Dendritic cell treated with granulocyte-macrophage colony-stimulating factor and Interleukin-4, amounts not matched to agents 40 ng/mL and 50 ng/mL, for 4 days (primary cell): ENCODE data around the gene MSANTD7.
A peak's percentile ranks its signal among the peaks of the same experiment; 100 is the strongest.
"Not testable (repeated sequence)": the region's sequence is repeated elsewhere in the genome, so short reads cannot be mapped to it uniquely, and the experiment has no call there.

ENCODE experiments used
- H3K27ac Mint-ChIP-seq: one replicate; pipeline ENCODE4 v1.8.0; 2022; ENCODE audit warnings: mild to moderate bottlenecking, mixed read lengths
- H3K27me3 Mint-ChIP-seq: one replicate; pipeline ENCODE4 v1.8.0; 2022; ENCODE audit warnings: mild to moderate bottlenecking, mixed read lengths
- H3K36me3 Mint-ChIP-seq: one replicate; pipeline ENCODE4 v1.8.0; 2022; ENCODE audit warnings: low read depth, mixed read lengths
- H3K4me1 Mint-ChIP-seq: one replicate; pipeline ENCODE4 v1.8.0; 2022; ENCODE audit warnings: low read depth, mixed read lengths
- H3K4me3 Mint-ChIP-seq: one replicate; pipeline ENCODE4 v1.8.0; 2022; ENCODE audit warnings: mild to moderate bottlenecking, moderate library complexity, mixed read lengths
- H3K9me3 Mint-ChIP-seq: one replicate; pipeline ENCODE4 v1.8.0; 2022; ENCODE audit warnings: mixed read lengths
- intact Hi-C: fragments of 100-400 bp; cut with micrococcal nuclease; formaldehyde crosslinking; loops from one replicate; pipeline ENCODE4 v1.15.0; 2022

MSANTD7 gene, protein sequence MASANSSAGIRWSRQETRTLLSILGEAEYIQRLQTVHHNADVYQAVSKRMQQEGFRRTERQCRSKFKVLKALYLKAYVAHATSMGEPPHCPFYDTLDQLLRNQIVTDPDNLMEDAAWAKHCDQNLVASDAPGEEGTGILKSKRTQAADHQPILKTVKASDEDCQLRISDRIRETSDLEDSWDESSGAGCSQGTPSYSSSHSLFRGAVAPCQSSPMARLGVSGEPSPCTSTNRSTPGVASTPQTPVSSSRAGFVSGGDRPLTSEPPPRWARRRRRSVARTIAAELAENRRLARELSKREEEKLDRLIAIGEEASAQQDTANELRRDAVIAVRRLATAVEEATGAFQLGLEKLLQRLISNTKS

DNA sequence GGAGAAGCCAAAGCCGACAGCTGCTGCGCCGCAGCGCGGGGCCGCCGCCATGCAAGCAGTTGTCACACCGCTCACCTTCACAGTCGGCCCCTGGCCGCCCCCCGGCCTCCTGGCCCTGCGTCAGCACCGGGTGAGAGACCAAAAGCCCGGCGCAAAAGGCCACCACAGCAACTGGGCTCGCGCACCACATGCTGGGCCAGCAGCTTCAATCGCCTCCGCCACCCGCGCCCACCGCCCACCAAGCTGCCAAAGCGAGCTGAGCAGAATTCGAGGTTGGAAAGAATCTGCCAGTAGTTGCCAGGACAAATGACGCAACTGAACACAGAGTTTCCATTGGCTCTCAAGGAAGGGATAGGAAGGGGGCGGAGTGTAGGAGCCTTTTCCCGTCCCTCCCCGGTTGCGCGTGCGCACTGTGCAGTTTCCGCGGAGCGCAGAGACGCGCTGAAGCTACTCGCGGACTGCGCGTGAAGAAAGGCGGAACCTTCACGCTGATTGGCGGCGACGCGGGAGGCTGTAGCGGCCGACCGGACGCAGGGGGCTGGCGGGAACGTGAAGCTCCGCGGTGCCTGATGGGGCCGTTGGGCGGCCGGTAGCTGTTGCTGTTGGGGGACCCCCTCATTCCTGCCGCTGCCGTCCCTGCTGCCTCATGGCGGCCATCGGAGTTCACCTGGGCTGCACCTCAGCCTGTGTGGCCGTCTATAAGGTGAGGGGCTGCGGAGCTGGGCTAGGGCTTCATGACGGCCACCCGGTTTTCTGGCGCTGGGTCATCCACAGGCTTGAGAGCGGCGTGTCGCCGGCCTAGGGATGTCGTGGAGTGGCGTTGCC is at the start of gene MSANTD7, which contains the start of the genes CDNF and HSPA14:
TSS of gene MSANTD7 (plus strand) at position 550 of the 825 bp plus-strand sequence. CDS start 3,979 bp downstream, outside the sequence.
TSS of gene CDNF (minus strand) at position 281 of the 825 bp plus-strand sequence. CDS start at position 190, 91 bp downstream.
TSS of gene HSPA14 (plus strand) at position 550 of the 825 bp plus-strand sequence. CDS start at position 647, 97 bp downstream.
- H3K36me3 Mint-ChIP-seq: peaks cover 37% of the 10 kb centered on the region
- peaks cover 8% of the 10 kb centered on the region for H3K4me1 Mint-ChIP-seq
- no peaks in the 10 kb centered on the region for H3K9me3 Mint-ChIP-seq
- H3K4me3 Mint-ChIP-seq: peak within 1 kb of the TSS; percentile 96
- no peaks in the 10 kb centered on the region for H3K27me3 Mint-ChIP-seq
- H3K27ac Mint-ChIP-seq: peak within 1 kb of the TSS; percentile 95
- intact Hi-C loops: loop anchor here (1.0 to 5.0 kb wide), 5 partner anchors 40 to 331 kb away; partner anchors contain the start of genes NMT2, RPP38 and SUV39H2

DNA sequence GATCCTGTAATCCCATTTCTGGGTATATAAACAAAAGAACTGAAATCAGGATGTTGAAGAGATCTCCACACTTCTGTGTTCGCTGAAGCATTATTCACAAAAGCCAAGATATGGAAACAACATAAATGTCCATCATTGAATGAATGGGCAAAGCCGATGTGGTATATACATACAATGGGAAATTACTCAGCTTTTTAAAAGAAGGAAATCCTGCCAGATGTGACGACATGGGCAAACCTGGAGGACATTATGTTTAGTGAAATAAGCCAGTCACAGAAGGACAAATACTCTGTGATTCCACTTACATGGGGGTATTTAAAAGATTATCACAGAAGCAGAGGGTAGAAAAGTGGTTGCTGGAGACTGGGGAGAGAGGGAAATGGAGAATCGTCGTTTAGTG is 39.5 kb upstream of the MSANTD7 start:
- H3K4me1 Mint-ChIP-seq: peaks cover 19% of the 10 kb centered on the region
- intact Hi-C loops: no loop called here
- H3K9me3 Mint-ChIP-seq: no peaks in the 10 kb centered on the region
- peaks cover 6% of the 10 kb centered on the region for H3K27me3 Mint-ChIP-seq
- H3K4me3 Mint-ChIP-seq: no peak overlapping the region
- H3K36me3 Mint-ChIP-seq: no peaks in the 10 kb centered on the region
- H3K27ac Mint-ChIP-seq: no peak overlapping the region

DNA sequence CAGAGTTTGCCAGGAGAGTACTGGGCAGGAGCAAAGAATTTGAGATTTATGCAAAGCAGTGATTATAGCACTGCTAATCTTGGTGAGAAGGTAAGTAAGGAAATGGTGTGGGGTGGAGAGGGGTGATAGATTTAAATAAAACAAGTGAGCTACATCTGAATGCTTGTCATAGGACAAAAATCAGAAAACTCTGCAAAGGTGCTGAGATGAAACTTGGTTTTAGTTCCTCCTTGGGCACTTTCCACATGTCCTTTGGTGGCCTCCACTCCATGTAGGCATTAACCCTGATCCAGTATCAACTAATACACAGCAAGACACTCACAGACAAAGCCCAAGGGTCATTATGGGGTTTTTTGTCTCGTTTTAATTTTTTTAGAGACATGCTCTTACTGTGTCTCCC is 37.7 kb upstream of the MSANTD7 start:
- H3K4me1 Mint-ChIP-seq: peaks cover 19% of the 10 kb centered on the region
- no peak overlapping the region for H3K27ac Mint-ChIP-seq
- intact Hi-C loops: no loop called here

GRCh38 chr10:14801723-14802122 is 36.4 kb upstream of the MSANTD7 start:
- Mint-ChIP-seq H3K4me1 (peaks cover 19% of the 10 kb centered on the region), H3K27me3 (peaks cover 6% of the 10 kb centered on the region), H3K36me3 (no peaks in the 10 kb centered on the region), H3K4me3 (no peak overlapping the region), H3K9me3 (no peaks in the 10 kb centered on the region), H3K27ac (no peak overlapping the region)
- intact Hi-C loops: no loop called here

More for the DNA sequence above, 37.7 kb upstream of the MSANTD7 start:
- Mint-ChIP-seq H3K9me3 (no peaks in the 10 kb centered on the region), H3K4me3 (no peak overlapping the region), H3K36me3 (no peaks in the 10 kb centered on the region), H3K27me3 (peaks cover 6% of the 10 kb centered on the region)

DNA sequence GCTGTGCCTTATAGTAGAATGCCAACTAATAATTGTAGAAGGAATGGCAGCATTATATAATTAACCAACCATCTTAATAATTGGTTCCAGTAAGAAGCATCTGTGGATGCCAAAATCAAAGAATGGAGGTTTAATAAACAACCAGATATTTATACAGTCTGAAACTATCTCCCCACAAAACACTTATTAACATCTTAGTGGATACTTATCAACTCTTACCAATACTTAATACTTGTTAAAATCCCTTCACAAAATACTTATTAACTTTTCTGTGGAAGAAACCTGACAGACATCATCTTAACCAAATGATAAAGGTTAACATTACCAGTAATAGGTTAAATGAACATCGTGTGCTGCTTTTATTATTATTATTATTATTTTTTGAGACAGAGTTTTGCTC is 34.3 kb upstream of the MSANTD7 start:
- intact Hi-C loops: no loop called here
- H3K9me3 Mint-ChIP-seq: no peaks in the 10 kb centered on the region
- peaks cover 6% of the 10 kb centered on the region for H3K27me3 Mint-ChIP-seq
- peaks cover 10% of the 10 kb centered on the region for H3K4me1 Mint-ChIP-seq
- no peak overlapping the region for H3K27ac Mint-ChIP-seq
- H3K4me3 Mint-ChIP-seq: no peak overlapping the region
- no peaks in the 10 kb centered on the region for H3K36me3 Mint-ChIP-seq

DNA sequence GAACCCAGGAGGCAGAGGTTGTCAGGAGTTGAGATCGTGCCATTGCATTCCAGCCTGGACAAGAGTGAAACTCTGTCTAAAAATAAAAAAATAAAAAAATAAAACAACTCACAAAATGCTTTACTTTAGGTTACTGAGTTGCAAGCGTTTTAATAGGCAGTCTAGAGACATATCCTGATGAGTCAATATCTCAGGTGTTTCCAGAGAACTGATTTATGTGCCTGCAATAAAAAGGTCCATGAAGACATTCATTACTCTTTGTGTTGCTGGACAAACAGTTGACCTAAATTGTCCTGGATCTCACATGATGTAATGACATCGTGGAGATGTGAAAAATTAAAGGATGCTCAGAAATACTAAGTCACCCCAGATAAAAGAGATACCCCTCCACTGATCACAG is 31.8 kb upstream of the MSANTD7 start:
- intact Hi-C loops: no loop called here
- Mint-ChIP-seq H3K4me3 (no peak overlapping the region), H3K27ac (no peak overlapping the region), H3K27me3 (no peaks in the 10 kb centered on the region), H3K36me3 (no peaks in the 10 kb centered on the region), H3K4me1 (no peaks in the 10 kb centered on the region), H3K9me3 (no peaks in the 10 kb centered on the region)

DNA sequence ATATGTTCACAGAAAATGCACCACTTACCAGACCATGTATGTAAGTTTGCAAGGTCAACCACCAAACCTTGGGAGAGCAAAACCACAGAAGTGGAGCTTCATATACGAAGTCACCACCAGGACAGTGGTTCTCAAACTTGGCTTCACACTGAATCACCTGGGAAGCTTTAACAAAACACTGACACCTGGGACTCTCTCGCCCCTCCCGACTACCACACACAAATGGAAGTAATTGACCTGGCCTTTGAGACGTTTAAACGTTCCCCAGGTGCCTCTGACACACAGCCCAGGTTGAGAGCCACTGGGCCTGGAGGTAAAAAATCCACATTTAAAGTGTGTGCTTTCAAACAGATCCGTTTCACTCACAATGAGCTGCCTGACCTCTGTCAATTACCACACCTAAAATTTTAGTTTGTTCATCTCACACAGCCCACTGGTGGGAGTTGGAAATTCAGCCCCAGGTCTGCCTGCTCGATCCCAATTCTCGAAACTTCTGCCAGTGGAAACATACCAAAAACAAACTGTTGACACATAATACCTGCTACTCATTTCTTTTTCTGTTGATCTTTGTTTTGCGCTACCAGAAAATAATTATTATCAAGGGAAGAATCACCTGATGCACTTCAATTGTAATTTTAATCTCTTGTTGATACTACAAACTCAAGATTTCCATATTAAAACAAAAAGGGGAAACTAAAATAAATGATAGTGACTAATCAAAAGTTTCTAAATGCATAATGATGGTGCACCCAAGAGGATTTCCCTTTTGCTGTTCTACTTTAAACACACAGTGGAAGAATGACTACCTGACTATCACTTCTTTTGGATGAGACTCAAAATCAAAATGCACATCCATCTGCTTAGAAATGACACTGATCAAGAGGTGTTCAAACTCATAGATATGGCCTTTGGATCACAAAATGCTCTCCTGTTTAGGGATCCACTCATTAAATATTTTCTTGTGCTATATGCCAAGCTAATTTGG is 26.8 kb upstream of the MSANTD7 start:
- H3K4me1 Mint-ChIP-seq: no peaks in the 10 kb centered on the region
- intact Hi-C loops: no loop called here
- no peak overlapping the region for H3K27ac Mint-ChIP-seq
- no peaks in the 10 kb centered on the region for H3K36me3 Mint-ChIP-seq
- no peaks in the 10 kb centered on the region for H3K9me3 Mint-ChIP-seq
- H3K27me3 Mint-ChIP-seq: no peaks in the 10 kb centered on the region
- H3K4me3 Mint-ChIP-seq: no peak overlapping the region

DNA sequence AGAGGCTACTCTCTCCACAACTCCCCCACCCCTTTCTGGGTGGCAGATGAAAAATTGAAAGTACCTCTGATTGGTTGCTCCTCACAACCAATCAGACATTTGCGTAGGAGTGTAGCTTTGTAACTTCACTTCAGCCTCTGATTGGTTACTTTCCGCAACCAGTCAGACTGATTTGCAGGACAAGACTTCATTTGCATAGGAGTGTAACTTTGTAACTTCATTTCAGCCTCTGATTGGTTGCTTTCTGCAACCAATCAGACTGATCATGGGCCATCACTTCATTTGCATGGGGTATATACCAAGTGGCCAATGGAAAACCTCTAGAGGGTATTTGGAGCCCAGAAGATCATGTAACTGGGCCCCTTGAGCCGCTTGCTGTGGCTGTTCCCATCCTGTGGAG is 25.8 kb upstream of the MSANTD7 start:
- Mint-ChIP-seq H3K4me3 (no peak overlapping the region), H3K9me3 (no peaks in the 10 kb centered on the region), H3K36me3 (no peaks in the 10 kb centered on the region), H3K4me1 (no peaks in the 10 kb centered on the region), H3K27ac (no peak overlapping the region), H3K27me3 (no peaks in the 10 kb centered on the region)
- intact Hi-C loops: no loop called here

- H3K4me3 Mint-ChIP-seq: no peak overlapping the region
- no peak overlapping the region for H3K27ac Mint-ChIP-seq
- H3K27me3 Mint-ChIP-seq: no peaks in the 10 kb centered on the region
- peaks cover 1% of the 10 kb centered on the region for H3K4me1 Mint-ChIP-seq
- intact Hi-C loops: no loop called here
- peaks cover 3% of the 10 kb centered on the region for H3K9me3 Mint-ChIP-seq
- no peaks in the 10 kb centered on the region for H3K36me3 Mint-ChIP-seq
Measured at GRCh38 chr10:14815681-14816080, 22.4 kb upstream of the MSANTD7 start.

GRCh38 chr10:14816717-14817116 is 21.4 kb upstream of the MSANTD7 start:
- H3K27ac Mint-ChIP-seq, H3K36me3 Mint-ChIP-seq, intact Hi-C loops, H3K9me3 Mint-ChIP-seq, H3K27me3 Mint-ChIP-seq, H3K4me1 Mint-ChIP-seq, H3K4me3 Mint-ChIP-seq: not testable (repeated sequence)

- no peaks in the 10 kb centered on the region for H3K36me3 Mint-ChIP-seq
- peaks cover 5% of the 10 kb centered on the region for H3K4me1 Mint-ChIP-seq
- peaks cover 9% of the 10 kb centered on the region for H3K9me3 Mint-ChIP-seq
- no peak overlapping the region for H3K4me3 Mint-ChIP-seq
- H3K27me3 Mint-ChIP-seq: no peaks in the 10 kb centered on the region
- intact Hi-C loops: no loop called here
- H3K27ac Mint-ChIP-seq: no peak overlapping the region
Measured at GRCh38 chr10:14820010-14820774, 17.9 kb upstream of the MSANTD7 start.

DNA sequence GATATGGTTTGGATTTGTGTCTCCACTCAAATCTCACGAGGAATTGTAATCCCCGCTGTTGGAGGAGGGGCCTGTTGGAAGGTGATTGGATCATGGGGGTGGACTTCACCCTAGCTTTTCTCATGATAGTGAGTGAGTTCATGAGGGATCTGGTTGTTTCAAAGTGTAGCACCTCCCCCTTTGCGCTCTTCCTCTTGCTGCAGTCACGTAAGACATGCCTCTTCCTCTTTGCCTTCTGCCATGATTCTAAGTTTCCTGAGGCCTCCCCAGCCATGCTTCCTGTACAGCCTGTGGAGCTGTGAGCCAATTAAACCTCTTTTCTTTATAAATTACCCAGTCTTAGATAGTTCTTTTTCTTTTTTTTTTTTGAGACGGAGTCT is 17.3 kb upstream of the MSANTD7 start:
- peaks cover 13% of the 10 kb centered on the region for H3K9me3 Mint-ChIP-seq
- intact Hi-C loops: no loop called here
- H3K4me1 Mint-ChIP-seq: peaks cover 7% of the 10 kb centered on the region
- H3K27me3 Mint-ChIP-seq: no peaks in the 10 kb centered on the region
- no peaks in the 10 kb centered on the region for H3K36me3 Mint-ChIP-seq
- no peak overlapping the region for H3K27ac Mint-ChIP-seq
- no peak overlapping the region for H3K4me3 Mint-ChIP-seq
